T-helper 2 cell (primary cell): ENCODE measurements around the gene ZDHHC5.
"Not testable (repeated sequence)": the region's sequence is repeated elsewhere in the genome, so short reads cannot be mapped to it uniquely, and the experiment has no call there.

ENCODE experiments used
- DNase-seq, 5 experiments: peaks; one replicate each; pipeline versions ENCODE4 v3.0.0 to v3.0.0-alpha.2; 2012 to 2022

The ZDHHC5 gene

GRCh38 chr11:57667117-57667735, 688 bp upstream of the ZDHHC5 start:
- DNase-seq: peak; percentile 82 to 99 (median 94)

GRCh38 chr11:57668434-57668782, 494 bp downstream of the ZDHHC5 start:
- peak in 3 of 5 experiments; percentile 31 to 61 (median 45) for DNase-seq

GRCh38 chr11:57674251-57674650, 6.3 kb downstream of the ZDHHC5 start:
- DNase-seq: no peak

- no peak for DNase-seq
Observed at GRCh38 chr11:57675176-57675941, 7.4 kb downstream of the ZDHHC5 start.

DNA sequence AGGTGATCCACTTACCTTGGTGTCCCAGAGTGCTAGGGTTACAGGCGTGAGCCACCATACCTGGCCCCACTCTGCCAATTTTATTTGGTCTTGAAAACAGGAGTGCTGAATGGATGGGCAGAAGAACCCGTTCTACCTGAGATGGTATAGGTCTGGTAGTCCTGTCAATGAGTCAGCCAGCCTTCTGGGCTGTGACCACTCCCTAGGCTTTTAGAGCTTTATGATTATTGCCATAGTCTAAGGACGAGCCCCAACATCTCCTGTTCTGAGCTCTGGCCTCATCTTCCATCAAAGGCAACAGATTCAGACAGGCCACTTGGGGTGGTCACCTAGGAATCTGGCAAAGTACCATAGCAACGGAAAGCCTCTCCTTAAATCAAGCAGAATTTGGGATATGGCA, 11.5 kb downstream of the ZDHHC5 start:
- DNase-seq: no peak

DNA sequence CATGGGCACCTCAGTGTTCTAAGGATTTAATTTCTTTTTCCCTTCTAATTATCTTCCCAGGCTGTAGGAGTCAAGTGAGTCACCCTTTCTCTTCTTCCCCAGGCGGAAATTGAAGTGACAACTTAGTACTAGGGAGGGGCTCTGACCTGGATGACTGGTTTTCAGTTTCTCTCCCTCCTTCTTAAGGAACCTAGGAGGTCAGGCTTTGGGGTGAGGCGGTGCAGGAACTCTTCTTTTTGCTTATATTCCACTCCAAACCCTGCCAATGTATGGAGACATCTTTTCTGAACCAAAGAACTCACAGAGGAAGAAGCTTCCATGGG, 12.6 kb downstream of the ZDHHC5 start:
- DNase-seq: no peak

GRCh38 chr11:57681168-57681567, 13.3 kb downstream of the ZDHHC5 start:
- no peak for DNase-seq

DNA sequence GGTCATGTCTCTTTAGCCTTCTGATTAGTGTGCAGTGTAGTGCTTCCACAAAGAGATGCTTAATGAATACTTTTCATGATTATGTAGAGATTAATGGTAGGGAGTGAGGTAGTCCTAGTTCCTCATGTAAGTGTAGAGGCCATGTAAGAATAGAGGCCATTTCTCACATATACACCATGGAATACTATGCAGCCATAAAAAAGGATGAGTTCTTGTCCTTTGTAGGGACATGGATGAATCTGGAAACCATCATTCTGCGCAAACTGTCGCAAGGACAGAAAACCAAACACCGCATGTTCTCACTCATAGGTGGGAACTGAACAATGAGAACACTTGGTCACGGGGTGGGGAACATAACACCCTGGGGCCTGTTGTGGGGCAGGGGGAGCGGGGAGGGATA, 22.6 kb downstream of the ZDHHC5 start:
- DNase-seq: not testable (repeated sequence)

DNA sequence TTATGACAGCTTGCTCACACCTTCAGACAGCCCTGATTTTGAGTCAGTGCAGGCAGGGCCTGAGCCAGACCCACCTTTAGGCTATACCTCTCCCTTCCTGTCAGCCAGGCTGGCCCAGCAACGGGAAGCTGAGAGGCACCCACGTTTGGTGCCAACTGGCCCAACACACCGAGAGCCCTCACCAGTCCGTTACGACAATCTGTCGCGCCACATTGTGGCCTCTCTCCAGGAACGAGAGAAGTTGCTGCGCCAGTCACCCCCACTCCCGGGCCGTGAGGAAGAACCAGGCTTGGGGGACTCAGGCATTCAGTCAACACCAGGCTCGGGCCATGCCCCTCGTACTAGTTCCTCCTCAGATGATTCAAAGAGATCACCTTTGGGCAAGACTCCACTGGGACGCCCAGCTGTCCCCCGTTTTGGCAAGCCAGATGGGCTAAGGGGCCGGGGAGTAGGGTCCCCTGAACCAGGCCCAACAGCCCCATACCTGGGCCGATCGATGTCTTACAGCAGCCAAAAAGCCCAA, 31.0 kb downstream of the ZDHHC5 start:
- no peak for DNase-seq

- no peak for DNase-seq
Observed at GRCh38 chr11:57699813-57700212, 31.9 kb downstream of the ZDHHC5 start.

DNA sequence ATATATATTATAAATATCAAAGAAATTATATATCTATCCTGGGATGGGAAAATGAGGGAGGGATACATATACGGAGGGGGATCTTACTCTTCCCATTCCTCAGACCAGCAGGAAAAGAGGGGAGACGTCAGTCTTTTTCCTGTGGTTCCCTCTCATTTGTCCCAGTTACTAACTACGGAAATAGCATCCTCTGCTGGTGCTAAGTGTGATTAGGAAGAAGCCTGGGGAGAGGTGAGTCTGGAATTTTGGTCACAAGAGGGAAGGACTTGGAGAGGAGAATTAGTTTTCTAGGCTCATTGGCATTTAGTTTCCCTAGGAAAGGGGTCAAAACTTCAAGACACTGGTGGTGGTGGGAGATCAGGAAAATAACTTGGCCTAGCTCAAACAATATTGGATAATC, 32.5 kb downstream of the ZDHHC5 start:
- no peak for DNase-seq

DNA sequence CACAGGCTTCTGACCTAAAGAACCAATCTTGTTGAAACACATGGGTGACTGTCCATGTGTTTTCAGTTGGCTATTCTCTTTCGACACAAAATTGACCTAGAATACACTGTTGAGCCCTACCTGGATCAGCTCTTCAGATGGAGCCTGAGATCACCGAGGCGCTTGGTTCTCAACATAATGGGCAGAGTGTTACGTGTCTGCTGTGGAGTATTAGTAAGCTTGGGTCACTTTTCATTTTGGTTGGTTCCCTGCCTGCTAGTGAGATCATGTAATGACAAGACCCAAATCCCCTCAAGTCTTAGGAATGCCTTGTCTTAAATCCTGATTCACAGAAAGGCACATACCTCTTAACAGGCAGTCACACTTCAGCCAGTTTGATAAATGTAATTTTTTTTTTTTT, 35.4 kb downstream of the ZDHHC5 start:
- DNase-seq: no peak

GRCh38 chr11:57704932-57705331, 37.0 kb downstream of the ZDHHC5 start:
- no peak for DNase-seq

- not testable (repeated sequence) for DNase-seq
Observed at GRCh38 chr11:57705432-57705831, 37.5 kb downstream of the ZDHHC5 start.

GRCh38 chr11:57709802-57710367, 42.0 kb downstream of the ZDHHC5 start:
- peak in 1 of 5 experiments; percentile 58 for DNase-seq

DNA sequence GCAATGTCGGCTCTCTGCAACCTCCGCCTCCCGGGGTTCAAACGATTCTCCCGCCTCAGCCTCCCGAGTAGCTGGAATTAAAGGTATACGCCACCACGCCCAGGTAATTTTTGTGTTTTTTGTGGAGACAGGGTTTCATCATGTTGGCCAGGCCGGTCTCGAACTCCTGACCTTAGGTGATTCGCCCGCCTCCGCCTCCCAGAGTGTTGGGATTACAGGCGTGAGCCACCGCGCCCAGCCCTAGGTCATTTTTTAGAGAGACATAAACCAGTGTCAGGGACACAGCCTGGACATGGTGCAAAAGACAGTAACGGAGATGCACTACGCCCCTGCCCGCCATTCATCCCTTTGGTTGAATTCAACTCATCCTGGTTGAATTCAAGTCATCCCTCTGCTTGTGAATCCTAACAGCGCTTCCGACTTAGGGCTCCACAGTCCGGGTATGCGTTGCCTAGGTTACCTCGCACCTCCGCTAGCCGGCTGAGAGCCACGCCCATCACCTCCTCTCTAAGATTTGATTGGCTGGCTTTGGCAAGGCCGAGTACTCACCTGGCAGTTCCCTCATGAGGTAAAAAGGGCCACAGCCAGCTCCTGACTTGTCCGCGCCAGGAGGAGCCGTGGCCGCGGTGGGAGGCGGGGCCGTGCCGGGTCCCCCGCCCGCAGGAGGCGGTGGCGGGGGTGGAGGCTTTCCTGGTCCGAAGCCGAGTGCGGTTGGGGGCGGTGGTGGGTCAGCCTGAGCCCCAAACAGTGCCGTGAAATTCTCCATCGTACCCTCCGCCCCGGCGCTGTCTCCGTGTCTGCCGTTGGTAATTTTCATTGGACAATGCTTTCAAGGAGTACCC, 43.7 kb downstream of the ZDHHC5 start, which contains the start of gene MED19:
Gene MED19, minus strand, starts transcription at position 802 of the 842 bp plus-strand sequence. Its CDS starts 36 bp downstream, at position 766.
- DNase-seq: peak; percentile 45 to 87 (median 75)

GRCh38 chr11:57712256-57713150, 44.6 kb downstream of the ZDHHC5 start, which contains the start of gene TMX2:
TSS of gene TMX2 (plus strand) at chr11:57712593. CDS start at chr11:57712619, 26 bp downstream.
- DNase-seq: peak; percentile 73 to 99 (median 86)

GRCh38 chr11:57713835-57714234, 45.9 kb downstream of the ZDHHC5 start:
- DNase-seq: no peak

DNA sequence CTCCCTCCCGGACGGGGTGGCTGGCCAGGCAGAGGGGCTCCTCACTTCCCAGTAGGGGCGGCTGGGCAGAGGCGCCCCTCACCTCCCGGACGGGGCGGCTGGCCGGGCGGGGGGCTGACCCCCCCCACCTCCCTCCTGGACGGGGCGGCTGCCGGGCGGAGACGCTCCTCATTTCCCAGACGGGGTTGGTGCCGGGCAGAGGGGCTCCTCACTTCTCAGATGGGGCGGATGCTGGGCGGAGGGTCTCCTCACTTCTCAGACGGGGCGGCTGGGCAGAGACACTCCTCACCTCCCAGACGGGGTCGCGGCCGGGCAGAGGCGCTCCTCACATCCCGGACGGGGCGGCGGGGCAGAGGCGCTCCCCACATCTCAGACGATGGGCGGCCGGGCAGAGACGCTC, 48.8 kb downstream of the ZDHHC5 start:
- not testable (repeated sequence) for DNase-seq

DNA sequence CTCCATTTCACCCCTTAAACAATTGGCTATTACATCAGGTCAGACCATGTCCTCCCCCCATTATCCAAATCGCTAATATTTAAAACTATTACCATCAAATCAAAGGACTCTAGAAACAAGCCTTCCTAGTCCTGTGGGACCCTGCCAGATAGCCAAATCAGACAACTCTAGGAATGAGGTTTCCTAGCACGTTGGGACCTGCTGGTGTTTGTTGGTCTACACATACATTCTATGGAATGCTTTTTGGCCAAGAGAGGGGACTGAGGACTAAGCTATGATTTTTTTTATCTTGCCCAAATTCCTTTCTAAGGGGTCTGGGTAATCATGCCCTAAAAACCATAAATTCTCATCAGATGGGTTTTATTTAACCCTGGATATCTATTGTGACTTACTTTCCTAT, 59.3 kb downstream of the ZDHHC5 start:
- no peak for DNase-seq

GRCh38 chr11:57728829-57729228, 60.9 kb downstream of the ZDHHC5 start:
- DNase-seq: no peak

DNA sequence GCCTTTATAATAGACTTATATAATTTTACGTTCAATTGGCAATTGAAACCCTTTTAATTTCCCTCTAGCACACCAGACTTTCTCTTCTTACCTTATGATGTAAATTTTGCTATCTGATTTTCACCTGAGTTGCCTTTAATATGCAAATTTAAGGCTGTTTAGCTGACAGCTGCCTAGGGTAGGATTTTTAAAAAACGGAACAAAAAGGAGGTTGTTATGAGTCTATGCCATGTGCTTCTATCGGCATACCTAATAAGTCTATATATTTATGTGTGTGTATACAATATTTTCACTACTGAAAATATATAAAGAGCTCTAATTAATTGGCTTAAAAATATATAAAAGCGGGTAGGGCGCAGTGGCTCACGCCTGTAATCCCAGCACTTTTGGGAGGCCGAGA, 61.6 kb downstream of the ZDHHC5 start:
- no peak for DNase-seq
